Neural progenitor cell (in vitro differentiated cells): ENCODE data around the gene KRT20.

Source experiments
- EZH2phosphoT487 ChIP-seq: fragments of 200-600 bp; sonication (generic); IDR thresholded peaks from 2 replicates; pipeline ENCODE4 v1.6.1; 2017; ENCODE audit warnings: antibody characterized with exemption
- TF ChIP-seq, protein P1 (sequence below): fragments of 200-600 bp; sonication (generic); IDR thresholded peaks from 2 replicates; pipeline ENCODE4 v1.5.1; 2017; ENCODE audit warnings: antibody characterized with exemption, mild to moderate bottlenecking

DNA sequence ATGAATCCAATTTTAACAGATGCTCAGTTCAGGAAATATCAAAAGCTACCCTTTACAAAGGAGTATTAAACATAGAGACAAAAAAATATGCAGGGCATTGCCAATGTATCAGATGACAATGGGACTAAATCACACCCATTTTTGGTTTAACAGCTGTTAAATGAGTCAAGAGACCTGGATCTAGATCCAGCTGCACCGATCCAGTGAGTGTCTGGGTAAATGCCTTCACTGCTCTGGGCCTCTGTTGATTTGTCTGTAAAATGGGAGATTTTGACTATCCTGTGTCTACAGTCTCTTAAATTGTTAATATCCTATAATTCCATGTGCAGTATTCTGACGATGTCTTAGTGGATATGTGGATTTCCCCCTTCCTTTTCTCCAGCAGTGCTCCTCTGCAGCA, 36.0 kb upstream of the KRT20 start:
- TF ChIP-seq, protein P1, sequence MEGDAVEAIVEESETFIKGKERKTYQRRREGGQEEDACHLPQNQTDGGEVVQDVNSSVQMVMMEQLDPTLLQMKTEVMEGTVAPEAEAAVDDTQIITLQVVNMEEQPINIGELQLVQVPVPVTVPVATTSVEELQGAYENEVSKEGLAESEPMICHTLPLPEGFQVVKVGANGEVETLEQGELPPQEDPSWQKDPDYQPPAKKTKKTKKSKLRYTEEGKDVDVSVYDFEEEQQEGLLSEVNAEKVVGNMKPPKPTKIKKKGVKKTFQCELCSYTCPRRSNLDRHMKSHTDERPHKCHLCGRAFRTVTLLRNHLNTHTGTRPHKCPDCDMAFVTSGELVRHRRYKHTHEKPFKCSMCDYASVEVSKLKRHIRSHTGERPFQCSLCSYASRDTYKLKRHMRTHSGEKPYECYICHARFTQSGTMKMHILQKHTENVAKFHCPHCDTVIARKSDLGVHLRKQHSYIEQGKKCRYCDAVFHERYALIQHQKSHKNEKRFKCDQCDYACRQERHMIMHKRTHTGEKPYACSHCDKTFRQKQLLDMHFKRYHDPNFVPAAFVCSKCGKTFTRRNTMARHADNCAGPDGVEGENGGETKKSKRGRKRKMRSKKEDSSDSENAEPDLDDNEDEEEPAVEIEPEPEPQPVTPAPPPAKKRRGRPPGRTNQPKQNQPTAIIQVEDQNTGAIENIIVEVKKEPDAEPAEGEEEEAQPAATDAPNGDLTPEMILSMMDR: no peak
- TF ChIP-seq EZH2phosphoT487: no peak
